ENCODE measurements around the gene RANBP1.

GRCh38 chr22:20105456-20106204 lies 10.3 kb upstream of the RANBP1 start:
- TF ChIP-seq POLR2A (IDR thresholded peaks at IDR 0.05): no peak
- TF ChIP-seq CTCF (IDR thresholded peaks at IDR 0.05): no peak
